Stimulated activated naive CD8-positive, alpha-beta T cell treated with anti-CD3 and anti-CD28 coated beads, Interleukin-15, amount 100 ng/mL, for 72 hours (primary cell): ENCODE results near the gene DMBT1.
A peak's percentile ranks its signal among the peaks of the same experiment; 100 is the strongest.

Experiments used
- ATAC-seq: fragments of 150-1000 bp; cut with Tn5 transposase; 2 replicates; pipeline ENCODE4 v1.10.0; 2021; ENCODE audit warnings: mild to moderate bottlenecking, moderate library complexity
- DNase-seq, 2 donors: peaks; one replicate each; pipeline ENCODE4 v3.0.0; 2021 to 2022
- H3K27ac Mint-ChIP-seq, 2 donors: one replicate each; pipeline ENCODE4 v1.8.0; 2022; ENCODE audit warnings: mild to moderate bottlenecking in 2 of 2, mixed read lengths in 2 of 2, moderate library complexity in 2 of 2
- H3K27me3 Mint-ChIP-seq: one replicate; pipeline ENCODE4 v1.8.0; 2022; ENCODE audit warnings: mixed read lengths
- H3K4me1 Mint-ChIP-seq: one replicate; pipeline ENCODE4 v1.8.0; 2022; ENCODE audit warnings: mild to moderate bottlenecking, mixed read lengths
- H3K4me3 Mint-ChIP-seq, 2 donors: one replicate each; pipeline ENCODE4 v1.8.0; 2022; ENCODE audit warnings: mild to moderate bottlenecking in 2 of 2, mixed read lengths in 2 of 2, moderate library complexity in 1 of 2
- H3K9me3 Mint-ChIP-seq, 2 donors: one replicate each; pipeline ENCODE4 v1.8.0; 2022; ENCODE audit warnings: mixed read lengths in 2 of 2

The DMBT1 gene

DNA sequence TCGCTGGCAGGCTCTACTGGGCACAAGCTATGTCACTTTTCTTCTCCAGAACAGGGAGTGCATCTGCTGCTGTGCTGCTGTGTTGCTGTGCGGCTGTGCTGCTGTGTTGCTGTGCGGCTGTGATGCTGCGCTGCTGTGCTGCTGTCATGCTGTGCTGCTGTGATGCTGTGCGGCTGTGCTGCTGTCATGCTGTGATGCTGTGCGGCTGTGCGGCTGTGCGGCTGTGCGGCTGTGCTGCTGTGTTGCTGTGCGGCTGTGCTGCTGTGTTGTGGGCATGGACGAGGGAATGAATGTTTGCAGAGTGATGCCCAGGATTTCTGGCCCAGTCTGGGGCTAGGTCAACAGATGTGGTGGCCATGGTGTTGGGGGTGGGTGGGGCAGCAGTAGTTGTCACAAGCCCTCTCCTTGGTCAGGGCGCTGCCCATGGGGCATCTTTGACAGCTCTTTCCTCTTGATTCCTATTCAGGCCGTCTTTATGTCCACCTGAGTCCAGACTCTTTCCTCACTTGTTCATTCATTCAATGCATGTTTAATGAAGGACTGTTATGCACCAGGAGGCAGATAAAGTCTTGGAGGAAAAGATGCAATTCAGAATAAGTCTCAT is 83.5 kb downstream of the DMBT1 start:
- no peaks in the 10 kb centered on the region for H3K4me1 Mint-ChIP-seq
- ATAC-seq, result no peak
- DNase-seq, result no peak
- H3K27ac Mint-ChIP-seq, result no peak overlapping the region
- no peak overlapping the region for H3K4me3 Mint-ChIP-seq
- H3K9me3 Mint-ChIP-seq, result no peaks in the 10 kb centered on the region
- H3K27me3 Mint-ChIP-seq, result peaks cover 33% of the 10 kb centered on the region

DNA sequence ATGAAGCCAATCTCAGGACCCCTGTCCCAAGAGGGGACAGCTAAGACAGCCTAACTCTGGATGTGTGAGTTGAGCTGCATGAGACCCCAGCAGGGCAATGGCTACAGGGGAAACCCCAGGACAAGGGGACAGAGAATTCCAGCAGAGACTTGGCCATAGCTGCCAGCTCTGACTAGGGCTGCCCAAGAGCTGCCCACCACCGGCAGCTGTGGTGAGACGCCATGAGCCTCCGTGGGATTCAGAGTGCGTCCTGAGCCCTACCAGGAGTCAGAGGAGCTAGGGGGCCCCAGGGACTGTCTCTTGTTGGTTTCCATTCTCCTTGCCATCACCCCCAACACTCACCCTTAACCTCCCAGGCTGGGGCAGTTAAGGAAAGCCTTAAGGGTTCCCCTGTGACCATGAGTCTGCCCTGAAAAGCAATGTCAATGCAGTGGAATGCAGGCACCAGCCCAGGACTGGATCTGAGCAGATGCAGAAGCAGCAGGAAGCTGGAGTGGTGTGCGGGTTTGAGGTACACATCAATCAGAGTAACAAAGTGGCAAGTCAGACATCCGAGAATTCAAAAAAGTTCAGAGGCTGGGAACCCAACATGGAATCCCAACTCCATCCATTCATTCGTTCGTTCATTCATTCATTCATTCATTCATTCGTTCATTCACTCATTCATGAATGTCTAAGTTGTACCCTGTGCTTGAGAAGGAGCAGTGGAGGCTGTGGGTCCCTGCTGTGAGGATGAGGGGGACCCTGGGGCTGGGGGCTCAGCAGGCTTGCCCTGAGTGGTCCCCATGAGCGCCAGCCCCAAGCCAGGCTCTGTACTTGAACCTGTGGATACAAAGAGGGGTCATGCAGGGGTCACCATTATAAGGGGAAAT is 86.2 kb downstream of the DMBT1 start:
- ATAC-seq (no peak), DNase-seq (no peak)
- H3K27me3 Mint-ChIP-seq, result peaks cover 60% of the 10 kb centered on the region
- no peaks in the 10 kb centered on the region for H3K9me3 Mint-ChIP-seq
- H3K27ac Mint-ChIP-seq, result no peak overlapping the region
- H3K4me1 Mint-ChIP-seq, result no peaks in the 10 kb centered on the region
- no peak overlapping the region for H3K4me3 Mint-ChIP-seq

- H3K27ac Mint-ChIP-seq, result no peak overlapping the region
- H3K27me3 Mint-ChIP-seq, result peaks cover 67% of the 10 kb centered on the region
- DNase-seq (no peak), ATAC-seq (no peak)
- no peaks in the 10 kb centered on the region for H3K4me1 Mint-ChIP-seq
- no peak overlapping the region for H3K4me3 Mint-ChIP-seq
- no peaks in the 10 kb centered on the region for H3K9me3 Mint-ChIP-seq
These were observed 86.9 kb downstream of the DMBT1 start for GRCh38 chr10:122647383-122647968.

DNA sequence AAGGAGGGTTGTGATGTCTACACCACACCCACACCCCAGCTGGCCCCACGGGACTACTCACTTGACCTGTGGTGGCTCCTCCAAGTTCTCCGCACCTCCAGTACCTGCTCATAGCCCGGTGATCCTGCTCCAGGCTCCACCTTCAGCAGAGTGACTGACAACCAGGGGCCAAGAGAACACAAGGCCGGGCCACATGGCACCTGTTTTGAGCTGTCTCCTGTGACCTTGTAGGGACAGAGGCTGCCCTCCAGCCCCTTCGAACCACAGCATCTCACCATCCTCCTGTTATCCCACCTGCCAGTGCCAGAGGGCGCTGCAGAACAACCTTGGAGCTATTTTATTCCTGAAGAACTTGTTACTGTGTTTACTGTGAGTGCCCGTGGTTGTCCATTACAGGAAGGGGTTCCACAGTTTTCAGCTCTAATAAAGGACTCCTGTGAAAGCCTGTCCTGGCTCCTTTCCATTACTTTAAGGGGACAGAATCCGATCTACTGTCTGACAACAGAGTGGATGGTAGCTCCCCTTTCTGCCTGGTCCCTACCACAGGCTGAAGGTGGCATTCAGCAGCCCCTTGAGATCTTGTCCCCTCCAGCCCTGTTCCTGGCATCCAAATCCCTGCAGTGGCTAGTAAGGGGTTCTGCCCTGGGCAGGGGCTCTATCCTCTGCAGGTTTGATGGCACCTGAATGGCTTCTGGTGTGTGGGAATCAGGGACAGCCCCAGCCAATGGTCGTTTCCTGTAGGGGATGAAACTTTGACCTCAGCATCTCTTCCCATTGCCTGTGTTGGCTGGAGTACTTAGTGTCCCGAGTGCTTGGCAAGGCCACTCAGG is 88.3 kb downstream of the DMBT1 start:
- no peaks in the 10 kb centered on the region for H3K9me3 Mint-ChIP-seq
- peaks cover 79% of the 10 kb centered on the region for H3K27me3 Mint-ChIP-seq
- peak; percentile 44 for ATAC-seq
- no peak overlapping the region for H3K4me3 Mint-ChIP-seq
- peak; percentile 19 to 39 for DNase-seq
- no peaks in the 10 kb centered on the region for H3K4me1 Mint-ChIP-seq
- H3K27ac Mint-ChIP-seq, result no peak overlapping the region

DNA sequence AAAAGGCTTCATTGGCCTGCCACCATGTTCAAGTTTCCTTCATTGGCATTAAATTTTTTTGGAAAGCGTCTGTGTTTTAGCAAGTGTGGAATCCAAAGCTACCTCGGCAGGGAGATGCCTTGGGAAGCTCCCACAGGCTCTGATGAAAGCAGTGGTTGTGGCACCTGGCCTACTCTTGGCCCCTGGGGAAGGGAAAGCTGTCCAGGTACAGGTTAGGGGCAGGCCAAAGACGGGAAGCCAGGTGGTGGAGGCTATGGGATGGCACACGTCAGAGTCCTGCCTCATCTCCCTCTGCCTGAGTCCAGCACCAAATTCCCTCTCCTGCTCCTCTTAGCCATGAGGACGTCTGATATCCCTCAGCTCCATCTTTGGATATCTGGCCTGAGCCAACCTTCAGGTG is 89.3 kb downstream of the DMBT1 start:
- no peak for DNase-seq
- Mint-ChIP-seq H3K4me1 (no peaks in the 10 kb centered on the region), H3K27ac (no peak overlapping the region), H3K4me3 (no peak overlapping the region), H3K27me3 (peaks cover 75% of the 10 kb centered on the region), H3K9me3 (no peaks in the 10 kb centered on the region)
- ATAC-seq, result no peak

GRCh38 chr10:122650331-122650730 is 89.8 kb downstream of the DMBT1 start:
- Mint-ChIP-seq H3K27ac (no peak overlapping the region), H3K4me1 (no peaks in the 10 kb centered on the region), H3K27me3 (peaks cover 75% of the 10 kb centered on the region), H3K9me3 (no peaks in the 10 kb centered on the region), H3K4me3 (no peak overlapping the region)
- no peak for DNase-seq
- no peak for ATAC-seq

GRCh38 chr10:122655524-122656307 is 95.2 kb downstream of the DMBT1 start:
- no peak for DNase-seq
- no peak for ATAC-seq
- H3K27ac Mint-ChIP-seq, result no peak overlapping the region
- H3K4me3 Mint-ChIP-seq, result no peak overlapping the region
- H3K27me3 Mint-ChIP-seq, result peaks cover 47% of the 10 kb centered on the region
- H3K9me3 Mint-ChIP-seq, result no peaks in the 10 kb centered on the region
- no peaks in the 10 kb centered on the region for H3K4me1 Mint-ChIP-seq

GRCh38 chr10:122656308-122656705 is 95.8 kb downstream of the DMBT1 start:
- Mint-ChIP-seq H3K4me3 (no peak overlapping the region), H3K27me3 (peaks cover 44% of the 10 kb centered on the region), H3K27ac (no peak overlapping the region), H3K4me1 (no peaks in the 10 kb centered on the region), H3K9me3 (no peaks in the 10 kb centered on the region)
- no peak for ATAC-seq
- no peak for DNase-seq

DNA sequence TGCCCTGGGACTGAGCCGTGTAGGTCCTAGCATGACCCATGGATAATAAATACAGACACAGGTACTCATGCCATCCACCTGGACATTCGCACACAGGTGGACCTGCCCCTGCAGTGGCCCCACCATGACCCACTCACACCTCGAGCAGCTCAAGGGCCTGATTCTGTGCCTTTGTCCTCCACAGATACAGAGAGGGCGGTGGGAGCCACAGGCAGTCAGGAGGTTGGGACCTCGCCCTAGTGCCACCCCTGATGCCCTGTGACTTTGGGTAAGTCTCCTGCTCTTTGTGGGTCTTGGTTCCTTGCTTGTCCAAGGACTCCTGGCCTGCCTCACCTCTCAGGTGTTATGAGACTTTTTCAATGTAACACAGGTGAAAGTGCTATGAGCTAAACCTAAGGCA is 96.2 kb downstream of the DMBT1 start:
- Mint-ChIP-seq H3K27me3 (peaks cover 40% of the 10 kb centered on the region), H3K9me3 (no peaks in the 10 kb centered on the region), H3K4me1 (no peaks in the 10 kb centered on the region), H3K27ac (no peak overlapping the region), H3K4me3 (no peak overlapping the region)
- DNase-seq (no peak), ATAC-seq (no peak)

- Mint-ChIP-seq H3K27me3 (peaks cover 37% of the 10 kb centered on the region), H3K27ac (no peak overlapping the region), H3K4me1 (no peaks in the 10 kb centered on the region), H3K9me3 (no peaks in the 10 kb centered on the region), H3K4me3 (no peak overlapping the region)
- ATAC-seq (no peak), DNase-seq (no peak)
These were observed 96.7 kb downstream of the DMBT1 start for GRCh38 chr10:122657255-122657654.

- H3K9me3 Mint-ChIP-seq, result no peaks in the 10 kb centered on the region
- peaks cover 37% of the 10 kb centered on the region for H3K27me3 Mint-ChIP-seq
- ATAC-seq (no peak), DNase-seq (no peak)
- no peaks in the 10 kb centered on the region for H3K4me1 Mint-ChIP-seq
- no peak overlapping the region for H3K4me3 Mint-ChIP-seq
- H3K27ac Mint-ChIP-seq, result no peak overlapping the region
These were observed 97.2 kb downstream of the DMBT1 start for GRCh38 chr10:122657729-122658128.

DNA sequence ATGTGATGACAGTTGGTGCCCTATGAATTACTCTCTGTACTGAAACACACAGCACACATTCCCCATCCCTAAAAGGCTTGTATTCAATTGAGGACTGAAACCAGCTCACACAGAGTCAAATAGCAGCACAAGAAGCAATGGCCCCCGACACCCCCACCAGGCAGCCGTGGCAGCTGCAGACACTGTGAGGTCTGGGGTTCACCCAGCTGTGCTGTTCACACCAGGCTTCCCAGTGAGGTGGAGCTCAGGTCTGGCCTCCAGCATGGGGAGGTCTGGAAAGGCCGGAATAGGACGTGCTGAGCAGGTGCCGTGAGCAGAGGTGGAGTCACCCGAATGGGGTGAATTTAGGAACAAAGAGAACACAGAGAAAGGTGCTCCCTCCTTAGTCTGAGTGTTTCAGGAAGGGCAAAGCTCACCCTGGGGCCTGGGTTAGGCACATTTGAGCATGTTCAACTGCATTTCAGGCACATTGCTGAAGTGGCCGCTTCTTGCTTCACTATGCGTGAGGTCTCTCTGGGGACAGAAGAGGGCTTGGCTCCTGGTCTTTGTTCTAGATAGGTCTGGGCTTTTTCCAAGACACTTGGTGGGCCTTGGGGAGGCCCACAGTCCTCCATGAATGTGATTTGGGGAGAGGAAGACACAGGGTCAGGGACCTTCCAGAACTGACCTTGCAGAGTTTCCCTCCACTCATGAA is 97.9 kb downstream of the DMBT1 start:
- Mint-ChIP-seq H3K27ac (no peak overlapping the region), H3K9me3 (no peaks in the 10 kb centered on the region), H3K4me3 (no peak overlapping the region), H3K27me3 (peaks cover 37% of the 10 kb centered on the region), H3K4me1 (no peaks in the 10 kb centered on the region)
- DNase-seq, result no peak
- ATAC-seq, result no peak

DNA sequence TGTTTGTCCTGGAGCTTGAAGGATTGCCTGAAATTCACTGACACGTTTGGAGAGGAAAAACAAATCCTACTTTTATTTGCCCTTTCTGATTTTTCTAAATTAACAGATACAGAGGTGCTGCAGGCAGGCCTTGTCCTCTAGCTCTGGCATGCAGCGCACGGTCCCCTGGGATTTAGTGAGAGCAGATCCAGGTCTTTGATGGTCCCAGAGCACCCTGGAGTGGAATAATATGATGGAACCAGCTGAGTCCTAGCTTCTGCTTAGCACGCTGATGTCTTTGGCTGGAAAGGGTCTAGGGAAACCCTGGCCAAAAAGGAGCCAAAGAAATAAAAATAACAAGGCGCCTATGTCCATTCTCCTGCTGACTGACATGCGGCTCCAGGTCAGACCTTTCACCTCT is 98.6 kb downstream of the DMBT1 start:
- Mint-ChIP-seq H3K4me3 (no peak overlapping the region), H3K27me3 (peaks cover 38% of the 10 kb centered on the region), H3K9me3 (no peaks in the 10 kb centered on the region), H3K27ac (no peak overlapping the region), H3K4me1 (no peaks in the 10 kb centered on the region)
- DNase-seq, result no peak
- no peak for ATAC-seq

GRCh38 chr10:122659651-122660050 is 99.1 kb downstream of the DMBT1 start:
- peaks cover 42% of the 10 kb centered on the region for H3K27me3 Mint-ChIP-seq

More at GRCh38 chr10:122659651-122660050, 99.1 kb downstream of the DMBT1 start:
- H3K27ac Mint-ChIP-seq, result no peak overlapping the region
- H3K4me3 Mint-ChIP-seq, result no peak overlapping the region
- DNase-seq, result no peak
- no peaks in the 10 kb centered on the region for H3K4me1 Mint-ChIP-seq
- H3K9me3 Mint-ChIP-seq, result no peaks in the 10 kb centered on the region
- no peak for ATAC-seq
